ENCODE data around the gene UBE2I.
"Not testable (repeated sequence)": the region's sequence is repeated elsewhere in the genome, so short reads cannot be mapped to it uniquely, and the experiment has no call there.

Gene UBE2I

DNA sequence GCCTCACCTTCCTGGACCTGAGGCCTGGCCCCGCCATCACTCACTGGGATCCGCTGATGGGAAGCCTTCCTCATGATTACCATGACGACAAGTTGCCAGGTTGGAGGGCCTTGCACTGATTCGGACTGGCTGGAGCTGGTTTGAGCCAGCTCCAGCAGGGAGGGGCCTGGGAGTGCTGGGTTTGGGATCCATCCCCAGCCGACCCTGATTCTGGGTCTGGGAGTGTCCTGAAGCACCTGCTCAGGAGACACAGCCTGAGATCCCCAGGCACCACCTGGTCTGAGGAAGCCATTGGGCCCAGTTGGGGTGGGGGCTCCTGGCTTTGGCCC is 18.1 kb downstream of the UBE2I start:
- Histone ChIP-seq H3K27ac (ENCODE audit: low read depth, low read length) (no peak overlapping the region), H3K4me2 (ENCODE audit: low read depth, low read length, poor library complexity, severe bottlenecking) (no peak overlapping the region), H3K4me3 (ENCODE audit: insufficient read depth, low read length, poor library complexity, severe bottlenecking) (no peak overlapping the region), H3K79me2 (ENCODE audit: insufficient read depth, low read length) (no peaks in the 10 kb centered on the region), H3K9ac (ENCODE audit: low read length) (no peak overlapping the region), H2AFZ (ENCODE audit: low read depth, low read length, severe bottlenecking) (no peak overlapping the region), H3F3A (ENCODE audit: insufficient read depth) (0 out of 2 replicates have a peak, but pooled peaks cover 4% of the 10 kb centered on the region), H3K9me2 (replicated peaks; ENCODE audit: insufficient read depth, low read length) (no peaks in the 10 kb centered on the region), H4K20me1 (ENCODE audit: low read depth, low read length) (no peaks in the 10 kb centered on the region), H3K36me3 (ENCODE audit: low read length) (no peaks in the 10 kb centered on the region), H3K27me3 (ENCODE audit: low read length) (no peaks in the 10 kb centered on the region), H3K9me3 (ENCODE audit: insufficient read depth, low read length) (no peaks in the 10 kb centered on the region)
- no peak for TF ChIP-seq EZH2phosphoT487 (conservative IDR thresholded peaks at IDR 0.05; ENCODE audit: low read length)
- TF ChIP-seq, protein P1, sequence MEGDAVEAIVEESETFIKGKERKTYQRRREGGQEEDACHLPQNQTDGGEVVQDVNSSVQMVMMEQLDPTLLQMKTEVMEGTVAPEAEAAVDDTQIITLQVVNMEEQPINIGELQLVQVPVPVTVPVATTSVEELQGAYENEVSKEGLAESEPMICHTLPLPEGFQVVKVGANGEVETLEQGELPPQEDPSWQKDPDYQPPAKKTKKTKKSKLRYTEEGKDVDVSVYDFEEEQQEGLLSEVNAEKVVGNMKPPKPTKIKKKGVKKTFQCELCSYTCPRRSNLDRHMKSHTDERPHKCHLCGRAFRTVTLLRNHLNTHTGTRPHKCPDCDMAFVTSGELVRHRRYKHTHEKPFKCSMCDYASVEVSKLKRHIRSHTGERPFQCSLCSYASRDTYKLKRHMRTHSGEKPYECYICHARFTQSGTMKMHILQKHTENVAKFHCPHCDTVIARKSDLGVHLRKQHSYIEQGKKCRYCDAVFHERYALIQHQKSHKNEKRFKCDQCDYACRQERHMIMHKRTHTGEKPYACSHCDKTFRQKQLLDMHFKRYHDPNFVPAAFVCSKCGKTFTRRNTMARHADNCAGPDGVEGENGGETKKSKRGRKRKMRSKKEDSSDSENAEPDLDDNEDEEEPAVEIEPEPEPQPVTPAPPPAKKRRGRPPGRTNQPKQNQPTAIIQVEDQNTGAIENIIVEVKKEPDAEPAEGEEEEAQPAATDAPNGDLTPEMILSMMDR (IDR thresholded peaks at IDR 0.05; ENCODE audit: insufficient read depth, low read length, poor library complexity, severe bottlenecking): no peak

DNA sequence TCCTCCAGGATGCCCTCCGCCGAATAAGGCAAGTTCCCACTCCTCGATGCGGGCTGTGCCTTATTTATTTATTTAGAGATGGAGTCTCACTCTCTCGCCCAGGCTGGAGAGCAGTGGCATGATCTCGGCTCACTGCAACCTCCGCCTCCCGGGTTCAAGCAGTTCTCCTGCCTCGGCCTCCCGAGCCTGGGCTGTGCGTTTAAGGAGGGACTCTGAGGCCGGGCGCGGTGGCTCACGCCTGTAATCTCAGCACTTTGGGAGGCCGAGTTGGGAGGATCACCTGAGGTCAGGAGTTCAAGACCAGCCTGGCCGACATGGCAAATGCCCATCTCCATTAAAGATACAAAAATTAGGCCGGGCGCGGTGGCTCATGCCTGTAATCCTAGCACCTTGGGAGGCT is 18.7 kb downstream of the UBE2I start:
- not testable (repeated sequence) for H3F3A ChIP-seq (ENCODE audit: insufficient read depth); H3K27me3 ChIP-seq (ENCODE audit: low read length); H3K9ac ChIP-seq (ENCODE audit: low read length); H3K79me2 ChIP-seq (ENCODE audit: insufficient read depth, low read length); H4K20me1 ChIP-seq (ENCODE audit: low read depth, low read length); H3K4me2 ChIP-seq (ENCODE audit: low read depth, low read length, poor library complexity, severe bottlenecking); H2AFZ ChIP-seq (ENCODE audit: low read depth, low read length, severe bottlenecking); H3K4me3 ChIP-seq (ENCODE audit: insufficient read depth, low read length, poor library complexity, severe bottlenecking); H3K9me3 ChIP-seq (ENCODE audit: insufficient read depth, low read length); H3K9me2 ChIP-seq (replicated peaks; ENCODE audit: insufficient read depth, low read length); H3K27ac ChIP-seq (ENCODE audit: low read depth, low read length); H3K36me3 ChIP-seq (ENCODE audit: low read length)

DNA sequence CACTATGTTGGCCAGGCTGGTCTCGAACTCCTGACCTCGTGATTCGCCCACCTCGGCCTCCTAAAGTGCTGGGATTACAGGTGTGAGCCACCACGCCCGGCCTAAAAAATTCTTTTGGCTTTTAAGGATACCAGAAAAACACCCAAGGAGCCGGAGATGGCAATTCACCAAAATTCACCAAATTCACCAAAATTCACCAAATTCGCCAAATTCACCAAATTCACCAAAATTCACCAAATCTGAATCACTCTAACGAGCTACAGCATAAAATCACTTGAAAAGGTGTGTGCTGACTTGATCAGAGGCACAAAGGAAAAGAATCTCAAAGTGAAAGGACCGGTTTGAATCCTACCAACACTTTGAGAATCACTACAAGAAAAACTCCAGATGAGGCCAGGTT is 19.5 kb downstream of the UBE2I start:
- H3K4me2 ChIP-seq (ENCODE audit: low read depth, low read length, poor library complexity, severe bottlenecking); H3K9me2 ChIP-seq (replicated peaks; ENCODE audit: insufficient read depth, low read length); H3K27me3 ChIP-seq (ENCODE audit: low read length); H3K9ac ChIP-seq (ENCODE audit: low read length); H3K9me3 ChIP-seq (ENCODE audit: insufficient read depth, low read length); H3F3A ChIP-seq (ENCODE audit: insufficient read depth); H2AFZ ChIP-seq (ENCODE audit: low read depth, low read length, severe bottlenecking); H3K27ac ChIP-seq (ENCODE audit: low read depth, low read length); H3K79me2 ChIP-seq (ENCODE audit: insufficient read depth, low read length); H4K20me1 ChIP-seq (ENCODE audit: low read depth, low read length); H3K4me3 ChIP-seq (ENCODE audit: insufficient read depth, low read length, poor library complexity, severe bottlenecking); H3K36me3 ChIP-seq (ENCODE audit: low read length): not testable (repeated sequence)

GRCh38 chr16:1330260-1330914 is 21.0 kb downstream of the UBE2I start:
- TF ChIP-seq, protein P1 (IDR thresholded peaks at IDR 0.05; ENCODE audit: insufficient read depth, low read length, poor library complexity, severe bottlenecking): peak; percentile 67
- no peak for TF ChIP-seq EZH2phosphoT487 (conservative IDR thresholded peaks at IDR 0.05; ENCODE audit: low read length)
- Histone ChIP-seq H3K36me3 (ENCODE audit: low read length) (no peaks in the 10 kb centered on the region), H4K20me1 (ENCODE audit: low read depth, low read length) (no peaks in the 10 kb centered on the region), H3K4me3 (ENCODE audit: insufficient read depth, low read length, poor library complexity, severe bottlenecking) (no peak overlapping the region), H3K9me2 (replicated peaks; ENCODE audit: insufficient read depth, low read length) (no peaks in the 10 kb centered on the region), H3F3A (ENCODE audit: insufficient read depth) (no peaks in the 10 kb centered on the region), H3K27me3 (ENCODE audit: low read length) (no peaks in the 10 kb centered on the region), H3K9ac (ENCODE audit: low read length) (no peak overlapping the region), H3K9me3 (ENCODE audit: insufficient read depth, low read length) (no peaks in the 10 kb centered on the region), H3K27ac (ENCODE audit: low read depth, low read length) (no peak overlapping the region), H3K4me2 (ENCODE audit: low read depth, low read length, poor library complexity, severe bottlenecking) (no peak overlapping the region), H3K79me2 (ENCODE audit: insufficient read depth, low read length) (no peaks in the 10 kb centered on the region), H2AFZ (ENCODE audit: low read depth, low read length, severe bottlenecking) (no peak overlapping the region)

Measured in SU-DHL-6 (cell line).